Aorta (tissue), 5 donors: Measurements from ENCODE around the gene SLC5A12. TPM values are rescaled to one million over a fixed set of nuclear protein-coding genes. Genes with fewer than 3 reads are reported as not detected.

Experiments
- ATAC-seq: fragments of 200-7000 bp; cut with Tn5 transposase; one replicate; pipeline ENCODE4 v1.9.1; 2022; ENCODE audit warnings: moderate library complexity; ENCODE audit not compliant: low FRiP score
- DNase-seq, 2 donors: peaks; one replicate each; pipeline ENCODE4 v3.0.0-alpha.2; 2020
- H3K27ac ChIP-seq, 2 donors: one replicate each; pipeline ENCODE4 v1.5.1; 2013; ENCODE audit warnings: low read length in 2 of 2, mild to moderate bottlenecking in 2 of 2, moderate library complexity in 2 of 2, control low read depth in 1 of 2, inconsistent platforms in 1 of 2, low read depth in 1 of 2
- H3K27me3 ChIP-seq, 2 donors: one replicate each; pipeline ENCODE4 v1.6.1; 2013; ENCODE audit warnings: control low read depth in 1 of 2, low read length in 1 of 2, mild to moderate bottlenecking in 1 of 2, moderate library complexity in 1 of 2; ENCODE audit not compliant: insufficient read depth in 2 of 2, control insufficient read depth in 1 of 2
- H3K36me3 ChIP-seq, 2 donors: one replicate each; pipeline ENCODE4 v1.6.1; 2013; ENCODE audit warnings: control low read depth in 1 of 2, low read length in 1 of 2, mild to moderate bottlenecking in 1 of 2; ENCODE audit not compliant: insufficient read depth in 2 of 2, control insufficient read depth in 1 of 2
- H3K4me1 ChIP-seq, 2 donors: one replicate each; pipeline ENCODE4 v1.6.1; 2013; ENCODE audit warnings: low read length in 2 of 2, control low read depth in 1 of 2, mild to moderate bottlenecking in 1 of 2, moderate library complexity in 1 of 2; ENCODE audit not compliant: insufficient read depth in 2 of 2, control insufficient read depth in 1 of 2
- H3K4me3 ChIP-seq, 2 donors: one replicate each; pipeline ENCODE4 v1.5.1; 2013; ENCODE audit warnings: low read length in 2 of 2, control low read depth in 1 of 2, mild to moderate bottlenecking in 1 of 2
- H3K9me3 ChIP-seq: one replicate; pipeline ENCODE4 v1.6.1; 2013; ENCODE audit warnings: mild to moderate bottlenecking, low read length; ENCODE audit not compliant: control insufficient read depth
- WGBS, 2 donors: extraction: QIAGEN DNeasy Blood & Tissue Kit; methylation state at CpG; one replicate each; pipeline ENCODE4 v1.1.7; 2013; 5-methylcytosine and 5-hydroxymethylcytosine counted together
- intact Hi-C, 2 donors: fragments of 100-400 bp; cut with DNase I; formaldehyde crosslinking; loops; one replicate each; pipeline versions ENCODE4 v1.14.2 to v1.15.0; 2022
- polyA plus RNA-seq, 2 donors: library from polyadenylated mRNA; stranded (reverse); fragments of 200-250 nt; gene quantifications; one replicate each; pipeline ENCODE4 v1.2.3, GENCODE V29; 2013
- total RNA-seq, 2 donors: library from RNA; stranded (reverse); fragmentation: NEBNext Ultra II Directional; extraction: Animal tissue kit (Norgen Biotek cat#: 25700); gene quantifications; one replicate each; pipeline ENCODE4 v1.2.1, GENCODE V29; 2021
- donor health status: healthy with polysubstance abuse.
- donor health status: Bipolar disorder and iron deficiency.
- donor health status: DM: no; HTN: no; CAD: no.
- donor health status: DM: no; HTN: no; CAD: no.
- donor health status: DM: yes; HTN: yes; CAD: no.

The SLC5A12 gene
- total and polyA plus RNA-seq, 4 donors, result 1.1 TPM; not detected in 3

GRCh38 chr11:26688701-26689100 is 33.2 kb downstream of the SLC5A12 start:
- no peaks in the 10 kb centered on the region for H3K36me3 ChIP-seq
- intact Hi-C loops, result no loop called here
- no peak overlapping the region for H3K4me3 ChIP-seq
- DNase-seq (no peak), ATAC-seq (no peak)
- no peaks in the 10 kb centered on the region for H3K4me1 ChIP-seq
- no peaks in the 10 kb centered on the region for H3K9me3 ChIP-seq
- no peak overlapping the region for H3K27ac ChIP-seq
- no peaks in the 10 kb centered on the region for H3K27me3 ChIP-seq
- 90 to 92% methylated on average over 4 of the region's 4 CpGs for WGBS, 2 donors

GRCh38 chr11:26687351-26687750 is 34.5 kb downstream of the SLC5A12 start:
- WGBS, 2 donors, result 90 to 91% methylated on average over 1 of the region's 1 CpG
- DNase-seq, result no peak
- Histone ChIP-seq H3K4me3 (no peak overlapping the region), H3K9me3 (no peaks in the 10 kb centered on the region), H3K4me1 (no peaks in the 10 kb centered on the region), H3K27me3 (no peaks in the 10 kb centered on the region), H3K27ac (no peak overlapping the region), H3K36me3 (no peaks in the 10 kb centered on the region)
- intact Hi-C loops, result no loop called here
- no peak for ATAC-seq

- Histone ChIP-seq H3K4me1 (no peaks in the 10 kb centered on the region), H3K27me3 (no peaks in the 10 kb centered on the region), H3K4me3 (no peak overlapping the region), H3K27ac (no peak overlapping the region), H3K9me3 (no peaks in the 10 kb centered on the region), H3K36me3 (no peaks in the 10 kb centered on the region)
- ATAC-seq, result no peak
- no peak for DNase-seq
- intact Hi-C loops, result no loop called here
These were observed 44.3 kb downstream of the SLC5A12 start for GRCh38 chr11:26677566-26677965.

GRCh38 chr11:26676641-26677040 is 45.2 kb downstream of the SLC5A12 start:
- WGBS, 2 donors, result 60% methylated on average over 2 of the region's 2 CpGs
- Histone ChIP-seq H3K4me1 (no peaks in the 10 kb centered on the region), H3K27me3 (no peaks in the 10 kb centered on the region), H3K27ac (no peak overlapping the region), H3K4me3 (no peak overlapping the region), H3K9me3 (no peaks in the 10 kb centered on the region), H3K36me3 (no peaks in the 10 kb centered on the region)
- ATAC-seq (no peak), DNase-seq (no peak)
- intact Hi-C loops, result no loop called here

- ATAC-seq (no peak), DNase-seq (no peak)
- Histone ChIP-seq H3K27ac (no peak overlapping the region), H3K9me3 (no peaks in the 10 kb centered on the region), H3K36me3 (no peaks in the 10 kb centered on the region), H3K27me3 (no peaks in the 10 kb centered on the region), H3K4me3 (no peak overlapping the region), H3K4me1 (no peaks in the 10 kb centered on the region)
- 80 to 86% methylated on average over 2 of the region's 2 CpGs for WGBS, 2 donors
- intact Hi-C loops, result no loop called here
These were observed 46.5 kb downstream of the SLC5A12 start for GRCh38 chr11:26675233-26675928.

- no peaks in the 10 kb centered on the region for H3K36me3 ChIP-seq
- no peak for ATAC-seq
- H3K27ac ChIP-seq, result no peak overlapping the region
- H3K4me1 ChIP-seq, result no peaks in the 10 kb centered on the region
- H3K4me3 ChIP-seq, result no peak overlapping the region
- intact Hi-C loops, result no loop called here
- DNase-seq, result no peak
- 76 to 78% methylated on average over 1 of the region's 1 CpG for WGBS, 2 donors
- no peaks in the 10 kb centered on the region for H3K9me3 ChIP-seq
- no peaks in the 10 kb centered on the region for H3K27me3 ChIP-seq
These were observed 55.9 kb downstream of the SLC5A12 start for GRCh38 chr11:26665946-26666345.

- intact Hi-C loops, result no loop called here
- WGBS, 2 donors, result 49 to 53% methylated on average over 2 of the region's 2 CpGs
These were observed 56.8 kb downstream of the SLC5A12 start for GRCh38 chr11:26665036-26665435.

GRCh38 chr11:26662916-26663315 is 58.9 kb downstream of the SLC5A12 start:
- ATAC-seq (no peak), DNase-seq (no peak)
- Histone ChIP-seq H3K36me3 (no peaks in the 10 kb centered on the region), H3K4me1 (no peaks in the 10 kb centered on the region), H3K27ac (no peak overlapping the region), H3K27me3 (no peaks in the 10 kb centered on the region), H3K4me3 (no peak overlapping the region), H3K9me3 (no peaks in the 10 kb centered on the region)
- intact Hi-C loops, result no loop called here
- 51 to 59% methylated on average over 1 of the region's 1 CpG for WGBS, 2 donors

More at GRCh38 chr11:26665036-26665435, 56.8 kb downstream of the SLC5A12 start:
- no peak overlapping the region for H3K27ac ChIP-seq
- DNase-seq (no peak), ATAC-seq (no peak)
- no peaks in the 10 kb centered on the region for H3K36me3 ChIP-seq
- H3K9me3 ChIP-seq, result no peaks in the 10 kb centered on the region
- H3K27me3 ChIP-seq, result no peaks in the 10 kb centered on the region
- no peak overlapping the region for H3K4me3 ChIP-seq
- no peaks in the 10 kb centered on the region for H3K4me1 ChIP-seq

- no peaks in the 10 kb centered on the region for H3K27me3 ChIP-seq
- DNase-seq, result no peak
- H3K4me1 ChIP-seq, result no peaks in the 10 kb centered on the region
- WGBS, 2 donors, result 84 to 92% methylated on average over 2 of the region's 2 CpGs
- no peak overlapping the region for H3K4me3 ChIP-seq
- no peaks in the 10 kb centered on the region for H3K36me3 ChIP-seq
- ATAC-seq, result no peak
- intact Hi-C loops, result loop anchor here in 1 of 2 donors (10.0 kb wide), 1 partner anchor 360 kb away; no protein-coding TSS in a partner anchor
- no peak overlapping the region for H3K27ac ChIP-seq
- no peaks in the 10 kb centered on the region for H3K9me3 ChIP-seq
These were observed 66.6 kb downstream of the SLC5A12 start for GRCh38 chr11:26655287-26655686.
